GM18858 (cell line): Measurements from ENCODE around the gene CCDC159.
"Not testable (repeated sequence)": the region's sequence is repeated elsewhere in the genome, so short reads cannot be mapped to it uniquely, and the experiment has no call there.

Source experiments
- ATAC-seq: cut with Tn5 transposase; IDR thresholded peaks from one replicate; pipeline ENCODE4 v1.9.1; 2021; ENCODE audit not compliant: unreplicated experiment

The CCDC159 gene

DNA sequence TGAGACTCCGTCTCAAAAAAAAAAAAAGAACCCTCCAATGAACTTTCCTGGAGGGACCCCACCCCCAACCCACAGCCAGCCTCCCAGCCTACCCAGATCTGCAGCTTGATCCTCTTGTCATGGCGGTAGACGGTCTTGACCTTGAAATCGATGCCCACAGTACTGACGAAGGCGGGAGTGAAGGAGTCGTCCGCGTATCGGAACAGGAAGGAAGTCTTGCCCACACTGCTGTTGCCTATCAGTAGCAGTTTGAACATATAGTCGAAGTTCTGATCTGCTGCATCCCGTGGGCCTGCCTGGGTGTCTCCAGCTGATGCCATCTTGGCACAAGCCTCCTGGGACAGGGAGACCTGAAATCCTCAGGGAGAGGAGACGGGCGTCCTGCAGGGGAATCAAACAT is 9.2 kb upstream of the CCDC159 start:
- ATAC-seq: no peak

GRCh38 chr19:11338121-11338520 is 8.2 kb upstream of the CCDC159 start:
- no peak for ATAC-seq

DNA sequence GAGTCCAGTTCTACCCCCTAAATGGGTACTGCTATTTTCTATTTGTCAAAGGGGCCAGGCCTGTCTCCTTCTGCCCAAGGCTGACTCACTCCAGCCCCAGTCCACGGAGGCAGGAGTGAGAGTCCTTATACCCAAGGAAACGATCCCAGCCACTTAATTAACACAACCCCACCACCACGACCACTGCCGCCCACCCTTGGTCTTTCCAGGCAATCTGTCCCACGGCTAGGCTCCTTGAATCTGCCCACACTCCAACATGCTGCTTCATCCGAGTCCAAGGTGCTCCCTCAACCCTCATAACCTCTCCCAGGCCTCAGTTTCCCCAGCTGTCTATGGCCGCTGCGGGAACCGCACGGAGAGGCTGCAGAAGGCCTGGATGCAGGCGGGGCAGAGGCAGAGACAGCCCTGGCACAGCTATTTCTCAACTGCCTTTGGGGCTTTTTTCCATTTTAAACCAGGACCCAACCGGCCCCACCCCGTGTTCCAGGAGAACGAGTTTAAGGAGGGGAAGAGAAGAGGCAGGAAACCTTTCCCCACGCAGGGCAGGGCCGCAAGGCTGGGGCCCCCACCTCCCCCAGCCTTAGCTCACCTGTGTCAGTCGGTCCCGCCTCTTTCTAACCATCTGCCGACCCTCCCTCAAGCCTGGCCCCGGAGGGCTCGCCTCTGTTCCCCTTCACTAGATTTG is 7.6 kb upstream of the CCDC159 start:
- no peak for ATAC-seq

DNA sequence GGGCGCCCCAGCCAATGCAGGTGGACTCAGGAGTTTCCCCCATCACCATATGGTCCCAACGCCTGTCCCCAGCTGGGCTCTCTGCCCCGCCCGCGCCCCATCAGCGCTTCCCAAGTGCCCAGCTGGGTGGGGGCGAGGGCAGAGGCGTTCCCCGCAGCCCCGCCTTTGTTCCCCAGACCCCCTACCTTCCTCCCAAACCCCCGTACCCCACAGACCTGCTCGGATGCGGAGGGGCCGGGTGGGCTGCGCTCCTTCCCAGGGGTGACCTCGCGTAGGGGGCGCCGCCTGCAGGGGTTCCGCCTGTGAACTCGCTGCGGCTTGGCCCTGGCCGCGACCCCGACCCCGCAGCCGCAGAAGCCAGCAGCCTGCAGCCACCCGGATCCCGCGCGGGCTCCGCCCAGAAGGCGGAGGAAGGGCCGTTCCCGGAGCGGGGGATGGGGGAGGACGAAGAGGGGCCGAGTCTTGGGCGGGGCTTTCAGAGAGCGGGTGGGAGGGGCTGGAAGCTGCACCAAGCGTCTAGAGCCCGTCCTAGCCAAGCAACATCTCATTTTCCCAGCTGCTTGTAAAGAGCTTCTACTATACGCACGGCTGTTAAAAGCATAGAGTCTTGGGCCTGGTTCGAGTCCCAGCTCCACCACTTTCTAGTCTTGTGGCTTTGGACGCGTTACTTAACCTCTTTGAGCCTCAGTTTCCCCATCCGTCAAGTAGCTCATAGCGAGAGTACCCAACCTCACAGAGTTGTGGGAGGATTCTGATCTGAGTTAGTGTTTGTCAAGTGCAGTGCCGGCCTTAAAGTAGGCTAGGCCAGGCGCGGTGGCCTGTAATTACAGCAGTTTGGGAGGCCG is 6.8 kb upstream of the CCDC159 start, which contains the start of gene RAB3D:
Gene RAB3D, minus strand, starts transcription at position 404 of the 845 bp plus-strand sequence. CDS start 2,258 bp downstream, outside the sequence.
- no peak for ATAC-seq

- not testable (repeated sequence) for ATAC-seq
These were observed 6.2 kb upstream of the CCDC159 start for GRCh38 chr19:11340099-11340467.

- ATAC-seq: no peak
These were observed 3.9 kb upstream of the CCDC159 start for GRCh38 chr19:11342429-11342828.

DNA sequence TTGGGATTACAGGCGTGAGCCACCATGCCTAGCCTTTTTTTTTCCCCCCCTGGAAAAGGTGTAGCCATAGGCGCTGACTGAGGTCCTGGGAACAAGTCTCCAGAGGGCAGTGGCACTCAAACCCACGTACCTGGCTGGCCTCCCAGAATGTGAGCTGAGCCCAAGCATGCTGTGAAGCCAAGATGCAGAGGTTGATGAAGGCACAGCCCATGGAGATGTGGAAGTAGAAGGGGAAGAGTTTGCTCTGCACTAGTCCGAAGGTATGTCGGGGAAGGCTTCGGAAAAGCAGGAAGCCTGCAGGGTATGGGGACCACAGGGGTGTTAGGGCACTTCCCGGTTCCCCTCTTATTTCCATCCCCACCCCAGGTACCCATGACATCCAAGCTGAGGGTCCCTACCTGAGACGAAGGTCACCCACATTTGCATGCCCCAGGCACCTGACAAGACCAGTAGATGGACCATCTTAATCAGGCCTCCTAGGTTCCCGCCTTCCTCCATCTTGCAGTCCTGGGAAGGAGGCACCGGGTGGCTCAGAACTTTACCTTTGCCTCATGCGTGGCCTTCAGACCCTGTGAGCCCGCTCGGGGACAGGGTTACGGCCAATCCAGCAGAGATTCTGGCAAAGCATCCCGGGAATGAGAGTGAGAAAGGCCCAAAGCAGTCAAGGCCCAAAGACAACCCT is 1.1 kb upstream of the CCDC159 start:
- no peak for ATAC-seq

GRCh38 chr19:11347546-11348039 is 1.3 kb downstream of the CCDC159 start:
- no peak for ATAC-seq

DNA sequence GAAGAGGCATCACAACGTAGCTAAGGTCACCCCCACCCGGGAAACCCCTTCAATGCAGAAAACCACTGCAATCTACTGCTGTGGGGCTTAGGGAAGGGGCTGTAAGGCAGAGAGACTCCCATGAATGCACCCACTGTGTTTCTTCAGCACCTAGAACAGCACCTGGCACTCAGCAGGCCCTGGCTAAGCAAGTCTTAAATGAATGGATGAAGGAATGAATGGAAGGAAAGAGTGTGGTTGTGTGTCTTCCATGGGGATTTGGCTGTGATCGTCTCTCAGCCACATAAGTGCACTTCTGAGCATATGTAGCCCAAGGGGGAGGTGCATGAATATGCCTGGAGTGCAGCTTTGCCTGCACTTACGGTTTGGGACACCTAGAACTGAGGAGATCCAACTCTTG is 2.9 kb downstream of the CCDC159 start:
- no peak for ATAC-seq

- ATAC-seq: not testable (repeated sequence)
These were observed 7.8 kb downstream of the CCDC159 start for GRCh38 chr19:11354102-11354501.

- no peak for ATAC-seq
These were observed 9.1 kb downstream of the CCDC159 start, which contains the start of gene PLPPR2 for GRCh38 chr19:11355160-11356073. TSS of gene PLPPR2 (plus strand) at chr19:11355432. CDS start at chr19:11357674, 2,242 bp downstream.

DNA sequence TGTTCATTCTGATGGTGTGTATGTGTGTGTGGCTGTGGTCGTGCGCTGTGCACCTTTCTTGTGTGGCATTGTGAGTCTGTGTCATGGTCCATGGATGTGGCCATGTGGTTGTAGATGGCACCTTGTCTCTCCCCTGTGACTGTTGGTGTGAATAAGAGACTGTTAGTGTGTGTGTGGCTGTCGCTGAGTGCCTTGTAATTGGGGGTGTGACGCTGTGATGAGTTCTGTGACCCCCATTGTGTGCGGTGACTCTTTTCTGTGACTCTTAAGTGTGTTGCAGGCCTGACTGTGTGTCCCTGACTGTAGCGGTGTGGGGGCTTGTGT is 9.7 kb downstream of the CCDC159 start:
- ATAC-seq: no peak

DNA sequence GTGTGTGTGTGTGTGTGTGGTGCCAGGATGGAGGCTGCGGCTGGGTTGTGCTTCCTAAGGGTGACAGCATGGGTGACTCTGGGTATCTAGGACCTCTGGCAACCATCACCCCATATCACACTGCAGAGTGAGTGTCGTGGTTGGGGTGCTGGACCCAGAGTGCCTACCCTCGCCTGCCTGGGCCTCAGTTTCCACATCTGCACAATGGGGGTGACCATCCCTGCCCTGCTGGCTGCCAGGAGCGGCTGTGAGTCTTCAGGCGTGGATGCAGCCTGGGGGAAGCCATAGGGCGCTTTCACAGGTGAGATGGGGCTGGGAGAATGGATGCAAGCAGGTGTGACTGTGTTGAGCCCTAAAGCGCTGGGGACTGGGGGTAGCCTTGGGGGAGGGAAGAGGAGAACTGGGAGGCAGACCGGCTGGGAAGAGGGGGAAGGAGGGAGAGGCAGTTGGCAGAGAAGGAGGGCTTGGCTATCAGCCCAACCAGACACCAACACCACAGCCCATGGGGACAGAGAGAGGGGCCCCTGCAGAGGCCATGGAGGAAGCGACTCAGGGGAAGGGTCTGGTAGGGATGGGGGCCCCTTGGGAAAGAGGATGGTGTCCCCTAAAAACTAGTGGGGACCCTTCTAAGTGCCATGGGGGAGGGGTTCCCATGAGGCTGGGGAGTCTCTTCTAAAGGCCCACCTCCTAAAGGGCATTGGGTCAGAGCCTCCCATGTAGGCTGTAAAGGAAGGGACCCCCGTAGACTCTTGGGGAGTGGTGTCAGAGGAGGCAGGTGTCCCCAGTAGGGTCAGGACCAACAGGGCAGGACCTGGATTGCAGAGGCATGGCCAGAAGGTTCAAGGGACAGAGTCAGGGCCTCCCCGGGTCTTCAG is 10.6 kb downstream of the CCDC159 start:
- ATAC-seq: no peak

DNA sequence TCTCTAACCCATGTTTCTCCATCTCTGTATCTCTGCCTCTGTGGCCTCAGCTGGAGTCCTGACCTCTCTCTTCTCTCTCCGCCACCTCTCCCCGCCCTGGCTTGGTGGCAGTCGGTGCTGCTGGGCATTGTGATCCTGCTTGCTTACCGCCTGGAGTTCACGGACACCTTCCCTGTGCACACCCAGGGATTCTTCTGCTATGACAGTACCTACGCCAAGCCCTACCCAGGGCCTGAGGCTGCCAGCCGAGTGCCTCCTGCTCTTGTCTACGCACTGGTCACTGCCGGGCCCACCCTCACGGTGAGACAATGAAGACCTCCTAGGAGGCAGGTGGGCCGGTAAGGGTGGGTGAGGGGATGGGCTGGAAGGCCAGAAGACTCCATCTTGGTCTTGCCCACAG is 13.1 kb downstream of the CCDC159 start:
- ATAC-seq: no peak

DNA sequence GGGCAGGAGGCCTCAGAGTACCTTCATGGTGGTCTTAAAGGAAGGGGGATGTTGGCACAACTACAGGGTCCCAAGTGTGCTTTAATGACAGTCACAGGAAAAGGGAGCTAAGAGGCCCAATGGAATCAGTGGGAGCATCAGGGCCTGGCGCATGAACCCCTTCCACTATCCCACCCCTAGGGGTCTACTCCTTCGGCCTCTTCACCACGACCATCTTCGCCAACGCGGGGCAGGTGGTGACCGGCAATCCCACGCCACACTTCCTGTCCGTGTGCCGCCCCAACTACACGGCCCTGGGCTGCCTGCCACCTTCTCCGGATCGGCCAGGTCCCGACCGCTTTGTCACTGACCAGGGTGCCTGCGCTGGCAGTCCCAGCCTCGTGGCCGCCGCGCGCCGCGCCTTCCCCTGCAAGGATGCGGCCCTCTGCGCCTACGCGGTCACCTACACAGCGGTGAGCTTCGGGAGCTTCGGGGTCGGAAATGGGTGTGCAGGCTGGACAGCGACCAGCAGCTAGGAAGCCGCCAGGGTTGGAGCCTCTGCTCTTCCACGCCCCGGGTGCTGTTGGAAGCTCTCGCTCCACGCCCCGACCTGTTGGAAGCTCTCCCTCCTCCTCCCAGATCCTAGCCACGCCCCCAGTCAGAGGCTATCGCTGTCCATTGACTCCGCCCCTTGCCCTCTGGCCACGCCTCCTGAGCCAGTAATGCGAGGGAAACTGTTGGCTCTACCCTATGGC is 14.9 kb downstream of the CCDC159 start:
- no peak for ATAC-seq

- no peak for ATAC-seq
These were observed 15.7 kb downstream of the CCDC159 start for GRCh38 chr19:11361771-11362731.

GRCh38 chr19:11363881-11364280 is 17.6 kb downstream of the CCDC159 start:
- ATAC-seq: no peak
